Medulla oblongata (tissue), 1 donor: Measurements from ENCODE around the gene SIMC1.
"Not testable (repeated sequence)": the region's sequence is repeated elsewhere in the genome, so short reads cannot be mapped to it uniquely, and the experiment has no call there.

Experiments
- DNase-seq: peaks from one replicate; pipeline ENCODE4 v3.0.0-alpha.2; 2015; ENCODE audit errors: extremely low spot score

SIMC1 gene

DNA sequence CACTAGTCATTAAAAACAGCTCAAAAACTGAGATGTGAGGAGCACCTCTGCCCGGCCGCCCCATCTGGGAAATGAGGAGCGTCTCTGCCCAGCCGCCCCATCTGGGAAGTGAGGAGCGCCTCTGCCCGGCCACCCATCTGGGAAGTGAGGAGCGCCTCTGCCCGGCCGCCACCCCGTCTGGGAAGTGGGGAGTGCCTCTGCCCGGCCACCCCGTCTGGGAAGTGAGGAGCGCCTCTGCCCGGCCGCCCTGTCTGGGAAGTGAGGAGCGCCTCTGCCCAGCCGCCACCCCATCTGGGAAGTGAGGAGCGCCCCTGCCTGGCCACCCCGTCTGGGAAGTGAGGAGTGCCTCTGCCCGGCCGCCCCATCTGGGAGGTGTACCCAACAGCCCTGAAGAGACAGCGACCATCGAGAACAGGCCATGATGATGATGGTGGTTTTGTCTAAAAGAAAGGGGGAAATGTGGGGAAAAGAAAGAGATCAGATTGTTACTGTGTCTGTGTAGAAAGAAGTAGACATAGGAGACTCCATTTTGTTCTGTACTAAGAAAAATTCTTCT lies 23.7 kb upstream of the SIMC1 start:
- DNase-seq = not testable (repeated sequence)

- not testable (repeated sequence) for DNase-seq
Observed at GRCh38 chr5:176216393-176216916, 21.8 kb upstream of the SIMC1 start.

DNA sequence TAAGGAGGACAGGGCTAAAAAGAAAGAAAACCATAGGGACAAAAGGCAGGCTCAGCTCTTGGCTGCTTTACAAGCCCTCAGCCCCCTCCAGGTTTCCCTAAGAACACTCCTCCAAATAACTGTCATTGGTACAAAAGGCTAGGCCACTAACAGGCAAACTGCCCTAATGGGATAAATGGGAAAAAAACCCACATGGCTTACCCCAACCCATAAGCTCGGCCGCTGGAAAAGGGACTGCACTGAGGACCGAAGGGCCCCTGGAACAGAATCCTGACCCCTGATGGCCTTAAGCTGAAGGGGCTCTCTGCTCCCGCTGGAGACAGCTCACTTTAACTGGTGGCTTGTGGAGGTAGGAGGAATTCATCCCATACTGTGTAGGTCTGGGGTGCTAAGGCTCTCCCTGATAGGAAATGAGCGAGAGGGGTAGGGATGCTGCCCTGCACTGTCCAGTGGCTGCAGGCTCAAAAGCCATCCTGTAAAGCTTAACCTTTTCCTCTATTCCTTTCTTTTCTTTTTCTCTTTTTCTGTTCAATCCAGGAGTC lies 21.0 kb upstream of the SIMC1 start:
- not testable (repeated sequence) for DNase-seq

GRCh38 chr5:176217764-176218163 lies 20.5 kb upstream of the SIMC1 start:
- DNase-seq = not testable (repeated sequence)

DNA sequence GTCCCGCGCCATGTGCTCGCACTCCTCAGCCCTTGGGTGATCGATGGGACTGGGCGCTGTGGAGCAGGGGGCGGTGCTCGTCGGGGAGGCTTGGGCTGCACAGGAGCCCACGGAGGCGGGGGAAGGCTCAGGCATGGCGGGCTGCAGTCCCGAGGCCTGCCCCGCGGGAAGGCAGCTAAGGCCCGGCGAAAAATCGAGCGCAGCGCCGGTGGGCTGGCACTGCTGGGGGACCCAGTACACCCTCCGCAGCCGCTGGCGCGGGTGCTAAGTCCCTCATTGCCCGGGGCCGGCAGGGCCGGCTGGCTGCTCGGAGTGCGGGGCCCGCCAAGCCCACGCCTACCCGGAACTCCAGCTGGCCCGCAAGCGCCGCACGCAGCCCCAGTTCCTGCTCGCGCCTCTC lies 16.2 kb upstream of the SIMC1 start:
- not testable (repeated sequence) for DNase-seq

DNA sequence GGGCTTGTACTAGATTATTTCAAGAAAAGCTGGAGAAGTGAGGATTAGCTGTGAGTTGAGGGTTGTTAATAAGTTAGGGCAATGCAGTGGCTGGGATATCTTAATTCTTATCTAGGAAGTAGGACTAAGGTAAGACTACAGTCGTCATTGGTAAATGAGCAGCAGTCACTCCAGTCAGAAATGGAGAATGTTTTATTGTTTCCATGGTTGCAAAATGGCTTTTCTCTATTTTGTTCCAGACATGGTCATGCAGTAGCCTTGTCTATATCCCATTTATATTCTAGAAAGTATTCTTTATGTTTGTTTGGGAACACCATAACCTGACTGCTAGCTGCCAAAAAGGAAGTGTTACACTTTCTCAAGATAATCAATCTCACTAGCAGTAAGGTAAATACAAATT lies 9.9 kb upstream of the SIMC1 start:
- DNase-seq = not testable (repeated sequence)

- not testable (repeated sequence) for DNase-seq
Observed at GRCh38 chr5:176233253-176233652, 5.0 kb upstream of the SIMC1 start.

- DNase-seq = peak; percentile 24
Observed at GRCh38 chr5:176235155-176235554, 3.1 kb upstream of the SIMC1 start.

GRCh38 chr5:176238645-176239283 lies 540 bp downstream of the SIMC1 start:
- not testable (repeated sequence) for DNase-seq

DNA sequence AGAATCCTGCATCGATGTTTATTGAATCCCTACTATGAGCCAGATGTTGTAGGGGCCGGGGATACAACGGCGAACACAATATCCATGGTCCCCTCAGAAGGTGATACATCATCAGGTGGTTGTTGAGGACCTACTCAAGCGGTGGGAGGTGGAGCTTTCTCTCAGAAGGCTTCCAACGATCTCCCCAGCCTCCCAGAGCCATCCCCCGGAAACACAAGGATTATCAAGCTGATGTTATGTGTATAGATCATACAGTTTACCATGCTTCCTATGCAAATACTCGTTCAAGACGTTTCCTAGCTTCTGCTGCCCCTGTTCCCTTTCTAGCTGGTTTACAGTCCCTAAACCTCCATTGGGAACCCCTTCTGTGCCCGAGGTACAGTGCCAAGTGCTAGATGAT lies 1.1 kb downstream of the SIMC1 start:
- not testable (repeated sequence) for DNase-seq

GRCh38 chr5:176244318-176244717 lies 6.1 kb downstream of the SIMC1 start:
- DNase-seq = not testable (repeated sequence)

DNA sequence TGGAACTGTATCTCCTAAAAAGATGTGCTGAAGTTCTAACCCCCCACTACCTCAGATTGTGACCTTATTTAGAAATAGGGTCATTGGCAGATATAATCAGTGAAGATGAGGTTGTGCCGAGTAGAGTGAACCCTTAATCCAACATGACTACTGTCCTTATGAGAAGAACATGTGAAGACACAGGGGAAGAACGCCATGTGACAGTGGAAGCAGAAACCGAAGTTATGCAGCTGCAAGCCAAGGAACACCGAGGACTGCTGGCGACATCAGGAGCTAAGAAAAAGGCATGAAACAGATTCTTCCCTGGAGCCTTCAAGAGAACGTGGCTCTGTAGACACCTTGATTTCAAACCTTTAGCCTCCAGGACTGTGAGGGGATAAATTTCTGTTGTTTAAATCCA lies 6.8 kb downstream of the SIMC1 start:
- not testable (repeated sequence) for DNase-seq

DNA sequence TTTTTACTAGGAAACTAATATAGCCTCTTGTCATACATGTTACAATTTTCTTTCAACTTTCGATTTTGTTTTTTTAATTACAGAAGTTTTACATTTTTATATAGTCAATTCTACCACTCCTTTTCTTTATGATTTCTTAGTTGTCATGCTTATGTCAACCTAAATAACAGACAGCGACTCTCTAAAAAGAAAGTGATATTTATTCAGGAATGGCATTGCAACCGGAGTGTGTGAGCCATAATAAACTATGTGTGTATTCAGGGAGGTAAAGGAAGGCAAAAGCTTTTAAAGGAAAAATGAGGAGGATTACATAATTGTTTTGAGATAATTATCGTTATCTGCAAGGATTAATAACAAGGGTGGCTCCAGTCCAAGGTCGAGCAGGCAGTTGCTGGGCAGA lies 7.3 kb downstream of the SIMC1 start:
- DNase-seq = not testable (repeated sequence)

DNA sequence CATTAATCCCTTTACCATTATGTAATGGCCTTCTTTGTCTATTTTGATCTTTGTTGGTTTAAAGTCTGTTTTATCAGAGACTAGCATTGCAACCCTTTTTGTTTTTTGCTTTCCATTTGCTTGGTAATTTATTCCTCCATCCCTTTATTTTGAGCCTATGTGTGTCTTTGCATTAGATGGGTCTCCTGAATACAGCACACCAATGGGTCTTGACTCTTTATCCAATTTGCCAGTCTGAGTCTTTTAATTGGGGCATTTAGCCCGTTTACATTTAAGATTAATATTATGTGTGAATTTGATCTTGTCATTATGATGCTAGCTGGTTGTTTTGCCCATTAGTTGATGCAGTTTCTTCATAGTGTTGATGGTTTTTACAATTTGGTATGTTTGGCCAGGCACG lies 12.5 kb downstream of the SIMC1 start:
- not testable (repeated sequence) for DNase-seq

- DNase-seq = not testable (repeated sequence)
Observed at GRCh38 chr5:176252171-176252570, 13.9 kb downstream of the SIMC1 start.

GRCh38 chr5:176253370-176254065 lies 15.3 kb downstream of the SIMC1 start:
- not testable (repeated sequence) for DNase-seq

GRCh38 chr5:176254066-176254393 lies 15.8 kb downstream of the SIMC1 start:
- DNase-seq = not testable (repeated sequence)

DNA sequence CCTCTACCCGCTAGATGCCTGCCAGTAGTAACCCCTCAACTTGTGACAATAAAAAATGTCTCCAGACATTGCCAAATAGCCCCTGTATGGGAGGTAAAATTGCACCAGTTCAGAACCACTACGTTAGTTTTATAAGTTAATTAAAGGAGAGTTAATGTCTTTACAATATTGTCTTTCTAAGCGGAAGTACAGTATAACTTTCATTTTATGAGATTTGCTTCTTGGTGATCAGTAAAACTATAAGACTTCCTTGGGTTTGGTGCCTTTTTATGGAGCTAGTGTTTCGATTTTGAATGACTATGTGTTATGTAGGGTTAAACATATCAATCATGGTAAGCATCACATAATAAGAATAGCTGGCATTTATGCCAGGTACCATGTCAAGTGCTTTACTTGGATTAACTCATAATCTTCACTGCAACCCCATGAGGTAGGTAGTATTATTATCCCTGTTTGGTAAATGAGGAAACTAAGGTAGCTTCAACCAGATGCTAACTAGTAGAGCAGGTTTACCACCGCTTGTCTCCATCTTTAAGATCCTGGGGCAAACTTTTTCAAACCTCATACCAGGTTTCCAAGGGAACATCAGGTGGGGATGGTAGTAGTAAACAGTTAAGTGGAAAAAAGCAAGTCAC lies 19.8 kb downstream of the SIMC1 start:
- not testable (repeated sequence) for DNase-seq

GRCh38 chr5:176260682-176261081 lies 22.5 kb downstream of the SIMC1 start:
- not testable (repeated sequence) for DNase-seq

DNA sequence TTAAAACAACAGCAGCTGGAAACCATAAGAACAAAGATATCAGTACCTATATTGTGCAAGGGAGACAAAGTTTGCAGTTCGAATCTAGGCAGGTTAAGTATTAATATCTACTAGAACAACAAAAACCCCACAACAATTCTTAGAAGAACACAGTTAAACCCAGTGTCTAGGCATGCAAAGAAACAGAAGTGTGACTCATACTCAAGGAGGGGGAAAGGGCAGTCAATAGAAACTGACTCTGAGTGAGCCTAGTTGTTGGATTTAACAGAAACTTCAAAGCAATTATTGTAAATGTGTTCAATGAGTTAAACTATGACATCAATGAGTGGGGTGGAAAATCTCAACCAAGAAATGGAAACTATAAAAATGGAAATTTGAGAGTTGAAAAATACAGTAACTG lies 28.2 kb downstream of the SIMC1 start:
- DNase-seq = not testable (repeated sequence)

DNA sequence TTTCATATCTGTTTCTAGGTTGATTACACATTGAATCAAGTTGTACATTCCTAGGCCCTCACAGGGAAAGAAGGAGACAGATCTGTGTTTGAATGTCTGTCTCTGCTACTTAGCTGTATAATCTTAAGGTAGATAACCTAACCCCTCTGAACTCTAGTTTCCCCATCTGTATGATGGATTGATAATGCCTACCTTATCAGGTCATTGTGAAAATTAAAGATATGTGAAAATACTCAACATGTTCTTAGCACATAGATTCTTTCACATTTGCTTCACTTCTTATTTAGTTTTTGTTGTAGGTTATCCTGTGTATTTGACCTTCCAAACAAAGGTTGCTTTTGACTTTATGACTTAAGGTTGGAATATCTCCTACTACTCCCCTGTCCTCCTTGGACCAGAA lies 50.8 kb downstream of the SIMC1 start:
- DNase-seq = not testable (repeated sequence)
